T-helper 2 cell treated with Interferon-gamma antibody and Interleukin-4, amounts not matched to agents 100 ng/mL and 5 ng/mL, for 36 hours (primary cell): ENCODE results near the gene RPP25. TPM values are rescaled to one million over a fixed set of nuclear protein-coding genes. Genes with fewer than 3 reads are reported as not detected.

Source experiments
- intact Hi-C: fragments of 100-400 bp; cut with micrococcal nuclease; formaldehyde crosslinking; loops from one replicate; pipeline ENCODE4 v1.15.1; 2023
- total RNA-seq: library from RNA; stranded (reverse); gene quantifications from 2 replicates; pipeline ENCODE4 v1.2.3, GENCODE V29; 2022

Gene RPP25, protein sequence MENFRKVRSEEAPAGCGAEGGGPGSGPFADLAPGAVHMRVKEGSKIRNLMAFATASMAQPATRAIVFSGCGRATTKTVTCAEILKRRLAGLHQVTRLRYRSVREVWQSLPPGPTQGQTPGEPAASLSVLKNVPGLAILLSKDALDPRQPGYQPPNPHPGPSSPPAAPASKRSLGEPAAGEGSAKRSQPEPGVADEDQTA
- 9.6 and 10.3 TPM in 2 replicates for total RNA-seq

DNA sequence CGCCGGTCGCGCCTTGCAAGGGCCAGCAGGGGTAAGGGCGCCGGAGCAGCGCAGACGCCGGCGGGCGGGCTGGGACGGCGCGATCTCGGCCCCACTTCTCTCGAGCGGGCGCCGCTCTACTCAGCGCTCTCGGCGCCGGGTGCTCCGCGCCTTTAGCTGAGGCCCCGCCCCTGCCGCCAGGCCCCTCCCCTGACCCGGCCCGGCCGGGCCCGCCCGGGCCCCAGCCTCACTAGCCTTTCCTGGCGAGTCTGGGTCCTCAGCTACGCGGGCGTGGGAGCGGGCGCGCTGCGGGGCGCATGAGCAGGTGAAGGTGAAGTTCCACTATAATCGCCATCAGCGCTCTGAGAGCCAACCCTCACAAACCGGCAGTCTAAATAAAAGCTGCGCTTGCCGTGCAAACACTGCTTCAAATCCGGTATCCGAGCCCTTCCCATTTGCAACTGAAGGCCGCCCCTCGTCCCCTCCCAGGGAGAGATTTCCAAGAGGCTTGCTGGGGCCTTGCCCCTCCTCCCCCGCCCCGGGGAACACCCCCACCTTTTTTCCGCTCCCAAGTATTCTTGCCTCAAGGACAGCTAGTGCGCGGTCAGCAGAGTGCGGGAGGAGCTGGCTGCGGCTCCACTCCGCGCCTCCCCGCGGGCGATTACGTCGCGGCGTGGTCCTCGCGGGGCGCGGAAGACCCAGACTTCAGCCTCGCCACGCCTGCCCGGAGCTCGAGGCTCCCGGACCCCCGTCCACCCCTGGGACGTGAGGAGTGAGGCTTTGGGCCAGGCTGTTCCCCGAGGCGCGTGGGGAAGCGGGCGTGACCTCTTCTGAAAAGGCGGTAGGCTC, at the start of gene RPP25:
TSS of gene RPP25 (minus strand) at position 125 of the 828 bp plus-strand sequence. CDS start 189 bp downstream, outside the sequence.
- intact Hi-C loops: loop anchor here (1.0 to 5.0 kb wide), 3 partner anchors 19 to 245 kb away; partner anchors contain the start of genes C15orf39 and COX5A

DNA sequence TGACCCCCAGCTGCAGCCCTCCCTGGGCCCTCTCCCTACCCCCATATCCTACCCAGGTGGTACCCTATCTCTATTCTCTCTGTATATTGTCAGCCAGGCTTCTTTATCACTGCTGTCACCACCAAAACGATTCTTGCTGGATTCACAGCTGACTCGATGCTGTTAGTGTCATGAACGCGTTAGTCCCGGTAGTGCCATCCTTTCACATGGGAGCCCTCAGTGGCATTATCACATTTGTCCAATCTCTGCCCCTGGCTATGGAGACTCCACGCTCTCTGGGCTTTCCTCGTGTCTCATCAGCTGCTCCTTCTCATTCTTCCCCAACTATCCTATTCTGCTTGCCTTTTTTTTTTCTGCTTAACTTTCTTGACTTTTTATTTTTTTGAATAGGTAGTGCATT, 45.8 kb upstream of the RPP25 start:
- intact Hi-C loops: no loop called here

DNA sequence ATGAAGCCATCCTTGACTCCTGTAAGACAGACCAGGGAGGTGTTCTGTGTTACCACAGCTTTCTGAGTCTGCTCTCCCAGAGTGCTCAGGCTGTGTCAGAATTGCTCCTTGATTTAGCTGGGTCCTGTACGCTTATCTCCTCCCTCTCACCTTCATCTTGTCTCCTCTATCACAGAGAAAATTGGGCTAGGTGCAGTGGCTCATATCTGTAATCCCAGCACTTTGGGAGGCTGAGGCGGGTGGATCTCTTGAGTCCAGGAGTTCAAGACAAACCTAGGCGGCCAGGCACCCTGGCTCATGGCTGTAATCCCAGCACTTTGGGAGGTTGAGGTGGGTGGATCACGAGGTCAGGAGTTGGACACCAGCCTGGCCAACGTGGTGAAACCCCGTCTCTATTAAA, 44.7 kb upstream of the RPP25 start:
- intact Hi-C loops: no loop called here

DNA sequence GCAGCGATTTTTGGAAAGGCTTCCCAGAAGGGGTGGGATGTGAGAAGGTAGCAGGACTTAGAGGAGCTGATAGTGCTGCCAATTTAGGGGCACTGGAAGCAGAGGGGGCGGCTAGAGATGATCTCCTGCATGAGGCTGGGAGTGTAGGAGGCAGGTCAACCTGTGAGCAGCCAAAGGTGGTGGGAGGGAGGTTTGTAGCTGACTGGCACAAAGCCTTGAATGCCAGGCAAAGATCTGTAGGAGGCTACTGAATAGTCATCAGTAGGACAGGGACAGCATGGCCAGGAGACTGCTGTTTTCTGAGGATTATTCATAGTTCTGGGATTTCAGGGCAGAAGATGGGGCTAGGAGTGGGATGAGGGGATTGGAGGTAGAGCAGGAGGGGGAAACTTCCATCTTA, 41.0 kb upstream of the RPP25 start:
- intact Hi-C loops: no loop called here

DNA sequence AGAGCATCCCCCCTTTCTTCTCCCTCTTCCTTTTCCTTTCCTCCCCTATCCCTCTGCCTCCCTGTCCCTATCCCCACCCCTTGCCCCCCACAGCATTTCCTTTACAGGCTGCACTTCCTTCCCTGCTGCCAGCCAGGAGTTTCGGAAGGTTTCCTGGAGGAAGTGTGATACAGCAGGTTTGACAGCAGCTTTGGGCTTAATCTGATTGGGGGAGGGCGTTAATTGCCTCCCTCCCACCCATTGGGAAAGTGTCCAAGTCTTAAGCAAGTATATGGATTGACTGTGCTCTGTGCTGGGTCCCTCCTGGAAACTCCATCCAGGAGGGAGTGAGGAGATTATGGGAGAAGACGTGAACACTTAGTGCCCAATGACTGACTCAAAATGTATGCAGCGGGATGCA, 40.6 kb upstream of the RPP25 start:
- intact Hi-C loops: no loop called here

DNA sequence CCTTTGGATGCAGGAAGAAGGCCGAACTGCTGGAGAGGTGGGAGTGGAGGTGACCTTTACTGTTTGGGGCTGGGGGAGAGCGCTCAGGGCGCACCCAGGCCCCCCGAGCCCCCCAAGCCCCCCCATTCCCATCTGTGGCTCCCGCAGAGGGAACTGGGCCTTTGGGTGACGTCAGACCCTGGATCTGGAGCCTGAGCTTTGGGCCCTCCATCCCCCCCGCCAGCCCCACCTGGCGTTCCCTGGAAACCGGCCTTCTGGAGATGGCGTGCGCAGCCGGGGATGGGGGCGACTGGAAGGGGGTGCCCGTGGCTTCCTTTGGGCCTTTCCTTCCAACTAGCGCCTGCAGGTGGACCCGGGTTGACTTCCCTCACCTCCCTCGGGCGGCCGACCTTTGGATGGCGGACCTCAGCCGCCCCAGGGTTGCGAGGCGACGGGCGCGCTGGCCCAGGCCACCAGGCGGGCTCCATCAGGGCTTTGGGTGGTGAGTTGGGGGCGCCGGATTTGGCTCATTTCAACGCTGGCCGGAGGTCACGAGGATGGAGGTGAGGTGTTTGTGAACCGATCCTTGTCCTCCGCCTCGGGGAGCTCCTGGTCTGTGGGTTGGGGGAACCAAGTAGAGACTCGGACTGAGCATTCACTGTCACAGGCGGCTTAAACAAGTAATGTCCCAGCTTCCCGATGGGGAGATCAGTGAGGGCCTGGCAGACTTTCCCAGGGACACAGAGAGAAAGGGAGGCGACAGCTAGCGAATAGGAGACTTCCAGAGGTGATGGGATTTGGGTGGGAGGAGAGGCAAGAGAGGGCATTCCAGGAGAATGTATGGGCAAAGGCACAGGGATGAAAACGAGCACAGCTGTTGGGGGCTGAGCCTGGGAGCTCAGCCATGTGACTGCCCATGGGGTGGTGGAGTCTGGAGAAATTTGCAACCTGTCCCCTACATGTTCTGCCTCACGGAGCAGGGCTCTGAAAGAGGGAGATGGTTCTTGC, 39.5 kb upstream of the RPP25 start:
- intact Hi-C loops: no loop called here

DNA sequence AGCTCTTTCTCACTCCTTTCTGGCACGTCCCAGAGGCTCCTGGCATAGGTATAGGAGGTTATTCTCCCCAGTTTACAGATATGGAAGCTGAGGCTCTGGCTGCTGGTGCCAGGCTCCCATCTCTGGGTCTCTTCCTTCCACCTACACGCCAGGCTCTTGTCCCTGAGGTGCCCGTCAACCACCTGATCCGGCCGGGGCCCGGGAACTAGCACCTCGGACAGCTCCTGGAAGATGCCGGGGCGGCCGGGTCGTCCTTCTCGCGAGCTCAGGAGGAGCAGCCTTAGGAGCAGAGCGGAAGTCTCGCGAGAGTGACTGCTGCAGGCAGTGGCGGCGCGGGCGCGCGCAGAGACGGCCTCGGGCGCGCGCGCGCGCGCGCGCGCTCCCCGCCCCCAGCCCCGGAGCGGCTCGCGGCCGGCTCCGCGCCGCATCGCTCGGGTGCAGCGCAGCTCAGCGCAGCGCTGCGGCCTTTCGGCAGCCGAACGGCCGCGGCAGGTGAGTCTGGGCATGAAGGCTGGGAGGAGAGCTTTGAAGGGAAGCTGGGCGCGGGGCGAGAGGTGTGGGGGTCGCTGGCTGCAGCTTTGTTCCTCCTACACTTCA, 38.7 kb upstream of the RPP25 start, which contains the start of gene SCAMP5:
TSS of gene SCAMP5 (plus strand) at position 382 of the 597 bp plus-strand sequence. CDS start 16,277 bp downstream, outside the sequence.
- intact Hi-C loops: no loop called here

DNA sequence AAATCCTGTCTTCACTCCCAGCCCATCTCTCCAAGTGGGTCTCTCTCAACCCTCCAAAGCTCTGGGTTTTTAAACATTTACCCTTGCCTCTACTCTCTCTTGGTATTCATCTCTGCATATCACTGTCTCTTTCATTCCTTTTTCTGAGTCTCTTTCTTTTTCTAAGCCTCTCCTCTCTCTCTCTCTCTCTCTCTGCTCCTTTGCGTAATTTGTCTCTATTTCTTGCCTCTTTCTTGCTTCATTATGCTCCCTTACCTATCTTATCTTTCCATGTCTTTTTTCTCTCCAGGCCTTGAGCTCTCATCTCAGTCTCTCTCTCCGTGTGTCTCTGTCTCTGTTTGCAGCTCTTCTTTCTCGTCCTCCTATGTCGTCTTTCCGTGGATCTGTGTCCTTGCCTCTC, 38.1 kb upstream of the RPP25 start:
- intact Hi-C loops: no loop called here

DNA sequence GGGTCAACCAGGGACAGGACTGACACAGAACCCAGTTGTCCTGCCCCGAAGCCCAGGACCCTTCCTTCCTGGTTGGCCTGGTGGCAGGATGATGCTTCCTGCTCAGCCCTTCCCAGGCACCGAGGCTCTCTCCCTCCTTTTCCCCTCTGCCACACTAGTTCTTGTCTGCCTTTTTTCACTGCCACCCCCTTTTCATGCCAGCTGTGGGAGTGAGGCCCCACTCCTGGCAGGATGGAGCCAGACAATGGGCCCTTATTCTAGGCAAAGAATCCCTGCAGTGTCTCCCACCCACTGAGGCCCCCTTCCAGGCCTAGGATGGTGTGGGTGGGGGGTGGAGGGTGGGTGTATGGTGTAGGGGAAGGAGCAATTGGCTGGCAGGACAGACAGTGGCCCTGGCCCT, 37.7 kb upstream of the RPP25 start:
- intact Hi-C loops: no loop called here

DNA sequence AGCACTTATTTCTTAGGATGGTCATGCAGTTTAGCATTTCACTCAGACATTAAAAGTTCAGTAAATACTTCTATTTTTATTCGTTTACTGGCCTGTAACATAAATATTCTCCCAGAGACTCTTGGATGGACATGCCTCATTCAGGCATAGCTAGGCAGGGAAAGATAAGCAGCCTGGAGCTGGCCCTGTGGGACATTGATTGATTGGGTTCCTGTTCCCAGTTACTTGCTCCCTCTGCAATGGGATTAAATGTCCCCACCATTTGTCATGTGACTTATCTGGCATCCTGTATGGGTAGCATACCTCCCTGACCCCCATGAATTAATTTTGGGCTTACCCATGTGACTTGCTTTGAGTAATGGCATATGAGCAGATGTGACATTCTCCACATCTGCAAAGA, 36.0 kb upstream of the RPP25 start:
- intact Hi-C loops: no loop called here

DNA sequence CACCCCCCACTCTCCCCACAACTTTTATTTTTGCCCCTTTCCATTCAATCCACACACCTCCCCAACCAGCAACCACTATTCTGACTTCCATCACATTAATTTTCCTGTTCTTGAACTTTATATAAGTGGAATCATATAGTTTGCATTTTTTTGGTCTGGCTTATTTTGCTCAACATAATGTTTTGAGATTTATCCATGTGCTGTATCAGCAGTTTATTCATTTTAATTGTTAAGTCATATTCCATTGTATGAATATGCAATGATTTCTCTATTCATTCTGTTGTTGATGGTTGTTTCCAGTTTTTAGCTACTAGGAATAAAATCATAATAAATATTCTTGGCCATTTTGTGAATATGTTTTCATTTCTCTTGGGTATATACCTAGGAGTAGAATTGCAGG, 33.0 kb upstream of the RPP25 start:
- intact Hi-C loops: no loop called here

DNA sequence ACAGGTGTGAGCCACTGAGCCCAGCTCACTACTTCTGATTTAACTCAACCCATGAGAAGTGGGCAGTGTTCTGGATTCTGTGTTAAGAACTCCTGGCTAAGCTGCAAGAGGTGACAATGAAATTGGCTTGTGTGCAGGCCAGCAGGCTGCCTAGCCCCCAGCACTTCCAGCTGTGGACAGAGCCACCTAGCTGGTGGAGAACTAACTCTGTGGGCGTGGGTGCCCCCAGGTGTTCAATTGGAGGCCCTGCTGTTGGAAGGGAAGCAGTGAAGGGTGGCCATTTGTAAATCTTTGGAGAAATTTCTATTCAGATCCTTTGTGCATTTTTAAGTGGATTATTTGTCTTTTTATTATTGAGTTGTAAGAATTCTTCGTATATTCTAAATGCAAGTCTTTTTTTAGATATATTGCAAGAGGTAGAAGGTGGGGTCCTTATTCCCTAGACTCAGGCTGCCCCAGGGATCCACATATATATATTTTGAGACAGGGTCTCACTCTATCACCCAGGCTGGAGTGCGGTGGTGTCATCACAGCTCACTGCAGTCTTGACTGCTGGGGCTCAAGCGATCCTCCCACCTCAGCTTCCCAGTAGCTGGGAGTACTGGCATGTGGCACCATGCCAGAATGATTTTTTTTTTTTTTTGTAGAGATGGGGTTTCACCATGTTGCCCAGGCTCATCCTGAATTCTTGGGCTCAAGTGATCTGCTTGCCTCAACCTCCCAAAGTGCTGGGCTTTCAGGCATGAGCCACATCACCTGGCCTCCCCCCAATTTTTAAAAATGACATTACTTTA, 31.6 kb upstream of the RPP25 start:
- intact Hi-C loops: loop anchor here (1.0 kb wide), 1 partner anchor 32 kb away; the partner anchor contains the start of gene RPP25

DNA sequence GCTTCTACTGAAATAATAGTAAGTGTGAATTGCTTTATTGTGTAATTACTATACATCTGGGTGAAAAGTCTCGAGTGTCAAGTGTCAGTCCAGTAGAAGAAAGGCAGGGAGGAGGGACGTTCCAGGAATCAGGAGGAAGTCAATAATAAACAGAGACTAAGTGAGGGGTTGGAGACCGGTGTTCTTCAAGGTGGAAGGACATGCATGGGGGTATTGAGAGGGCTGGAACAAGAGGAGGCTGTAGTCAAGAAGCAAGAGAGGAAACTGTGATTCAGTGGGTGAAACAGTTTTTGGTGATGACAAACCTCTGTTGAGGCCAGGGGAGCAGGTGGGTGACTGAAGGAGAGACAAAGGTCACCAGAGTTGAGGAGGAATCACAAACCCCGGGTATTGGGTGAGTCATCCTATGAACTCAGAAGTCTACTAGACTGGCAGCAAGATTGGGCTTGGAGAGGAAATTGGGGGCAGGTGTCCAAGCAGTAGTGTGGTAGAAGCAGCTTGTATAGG, 27.2 kb upstream of the RPP25 start:
- intact Hi-C loops: no loop called here

DNA sequence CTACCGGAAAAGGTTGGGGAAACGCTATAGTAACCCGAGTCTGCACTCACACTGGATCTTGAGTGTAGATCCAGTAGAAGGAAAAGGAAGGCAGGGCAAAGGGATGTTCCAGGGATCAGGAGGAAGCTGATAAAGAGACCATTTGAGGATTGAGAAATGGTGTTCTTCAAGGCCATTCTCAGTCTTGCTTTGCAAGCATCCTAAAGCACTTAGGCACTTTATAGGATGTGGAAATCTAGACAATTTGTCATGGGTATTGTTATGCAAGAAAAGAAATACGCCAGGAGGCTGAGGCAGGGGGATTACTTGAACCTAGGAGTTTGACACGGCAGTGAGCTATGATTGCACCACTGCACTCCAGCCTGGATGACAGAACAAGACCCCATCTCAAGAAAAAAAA, 25.6 kb upstream of the RPP25 start:
- intact Hi-C loops: no loop called here

DNA sequence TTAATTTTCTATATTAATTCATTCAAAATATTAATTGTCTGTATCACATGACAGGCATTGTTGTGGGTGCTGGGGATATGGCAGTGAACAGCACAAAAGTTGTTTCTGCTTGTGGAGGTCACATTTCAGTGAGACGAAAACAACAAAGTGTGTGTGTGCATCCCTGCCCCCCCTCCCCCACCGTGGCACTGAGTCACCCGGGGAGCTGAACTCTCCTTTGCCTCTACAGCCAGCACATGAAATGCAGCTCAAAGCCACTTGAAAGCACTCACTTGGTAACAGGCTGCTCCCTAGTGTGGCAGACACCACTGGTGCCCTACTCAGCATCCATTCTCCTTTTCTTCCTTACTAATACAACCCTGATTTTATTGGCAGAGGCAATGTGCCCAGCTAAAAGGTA, 21.9 kb upstream of the RPP25 start:
- intact Hi-C loops: no loop called here

DNA sequence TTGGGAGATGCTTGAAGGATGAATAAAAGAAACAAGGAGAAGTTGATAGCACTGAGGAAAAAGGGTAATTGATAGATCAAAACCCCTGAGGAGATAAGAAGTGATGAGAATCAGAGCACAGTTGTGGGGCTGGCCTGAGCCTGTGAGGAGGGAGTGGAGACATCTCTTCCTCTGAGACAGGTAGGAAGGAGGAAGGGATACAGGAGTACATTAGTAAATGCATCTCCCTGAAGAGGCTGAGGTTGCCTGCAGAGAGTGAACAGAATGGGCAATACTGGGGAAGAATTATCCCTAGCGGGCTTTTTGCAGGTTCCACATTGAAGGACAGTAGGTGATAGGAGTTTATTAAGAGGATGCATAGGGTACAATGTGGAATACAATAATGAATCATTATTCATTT, 21.5 kb upstream of the RPP25 start:
- intact Hi-C loops: no loop called here

DNA sequence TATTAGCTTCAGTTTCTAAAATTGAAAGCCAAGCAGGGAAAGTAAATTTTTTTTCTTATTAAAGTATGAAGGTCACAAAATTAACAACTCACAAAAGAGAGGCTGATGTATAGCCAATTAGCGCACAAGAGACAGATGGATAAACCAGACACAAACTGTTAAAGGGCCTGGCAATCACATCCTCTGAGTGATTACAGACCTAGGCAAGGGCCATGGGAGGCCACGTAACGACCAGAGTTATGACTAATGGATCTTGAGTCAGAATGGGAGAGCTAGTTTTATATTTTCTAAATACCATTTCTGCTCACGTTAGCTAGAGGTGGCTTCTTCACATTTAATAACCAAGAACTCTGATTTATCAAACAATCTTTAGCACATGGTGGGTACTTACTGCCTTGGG, 21.0 kb upstream of the RPP25 start:
- intact Hi-C loops: no loop called here

DNA sequence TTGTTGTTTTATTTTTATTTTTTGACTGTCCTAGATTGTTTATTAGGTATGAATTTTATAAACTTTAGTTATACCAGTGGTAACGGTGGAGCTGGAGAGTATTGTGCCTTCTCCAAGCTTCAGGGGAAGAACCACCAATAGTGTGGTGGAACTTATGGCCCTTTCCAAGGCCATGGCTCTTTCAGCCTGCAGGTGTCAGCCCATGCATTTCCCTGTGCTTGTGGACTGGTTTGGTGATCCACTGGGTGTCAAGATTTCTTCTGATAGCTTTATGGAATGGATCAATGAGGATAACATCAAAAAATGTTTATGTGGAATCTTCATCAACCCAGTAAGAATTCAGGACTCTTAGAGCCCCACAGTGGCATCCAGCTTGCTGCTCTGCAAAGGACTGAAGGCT, 19.6 kb upstream of the RPP25 start:
- intact Hi-C loops: no loop called here

DNA sequence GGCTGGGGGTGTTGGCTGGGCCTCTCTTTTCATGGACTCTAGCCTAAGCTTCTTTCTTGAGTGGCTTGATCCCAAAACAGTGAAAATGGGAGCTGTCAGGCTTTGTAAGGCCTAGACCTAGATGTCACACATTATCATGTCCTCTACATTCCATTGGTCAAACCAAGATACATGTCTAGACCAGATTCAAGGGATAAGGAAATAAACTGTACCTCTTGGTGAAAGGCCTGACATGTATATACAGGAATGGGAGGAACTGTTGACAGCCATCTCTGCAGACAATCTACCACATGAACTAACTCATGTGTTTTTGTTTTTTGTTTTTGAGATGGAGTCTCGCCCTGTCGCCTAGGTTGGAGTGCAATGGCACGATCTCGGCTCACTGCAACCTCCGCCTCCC, 11.1 kb upstream of the RPP25 start:
- intact Hi-C loops: no loop called here

DNA sequence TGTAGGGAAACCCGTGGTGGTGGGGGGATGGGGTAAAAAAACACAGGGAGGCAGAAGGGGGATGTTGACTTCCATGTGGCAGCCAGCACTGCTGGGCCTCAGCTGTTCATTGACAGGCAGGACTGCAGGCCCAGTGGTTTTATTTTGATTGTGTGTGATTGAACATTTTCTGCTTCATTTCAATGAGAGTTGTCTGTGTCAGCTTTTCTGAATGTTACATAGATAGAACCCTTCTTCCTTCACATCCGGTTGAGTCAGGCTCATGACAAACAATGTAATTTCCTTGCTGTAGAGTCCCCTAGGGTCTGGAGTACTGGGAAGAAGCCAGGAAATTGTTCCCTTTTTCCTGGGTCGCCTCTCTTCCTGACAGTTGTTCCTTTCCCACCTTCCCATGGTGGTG, 8.2 kb upstream of the RPP25 start:
- intact Hi-C loops: no loop called here
